ENCODE results near the gene PLA2G12A.

The PLA2G12A gene

GRCh38 chr4:109729718-109730618 lies at the start of gene PLA2G12A:
TSS of gene PLA2G12A (minus strand) at chr4:109730070. CDS start at chr4:109729809, 261 bp downstream.
- peak; percentile 24 for DNase-seq

GRCh38 chr4:109764789-109765402 lies 35.0 kb upstream of the PLA2G12A start:
- DNase-seq, result no peak

GRCh38 chr4:109764376-109764775 lies 34.5 kb upstream of the PLA2G12A start:
- no peak for DNase-seq

GRCh38 chr4:109760682-109761081 lies 30.8 kb upstream of the PLA2G12A start:
- no peak for DNase-seq

DNA sequence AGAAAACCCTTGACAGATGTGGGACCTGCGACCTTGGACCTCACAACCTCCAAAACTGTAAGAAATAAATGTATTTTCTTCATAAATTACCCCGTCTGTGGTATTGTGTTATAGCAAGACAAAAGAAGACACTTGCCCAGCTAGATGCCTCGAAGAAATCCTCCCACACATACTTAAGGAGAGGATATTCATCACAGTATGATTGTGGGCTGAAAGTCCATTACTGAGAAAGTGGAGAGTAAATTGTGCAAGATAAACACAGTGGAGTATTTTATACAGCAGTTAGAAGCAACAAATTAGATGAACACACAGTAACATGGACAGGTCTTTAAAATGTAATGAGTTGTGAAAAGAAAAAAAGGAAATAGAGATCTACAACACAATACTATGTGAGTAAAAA lies 25.8 kb upstream of the PLA2G12A start:
- peak; percentile 56 for DNase-seq

GRCh38 chr4:109754093-109754857 lies 24.4 kb upstream of the PLA2G12A start:
- DNase-seq, result no peak

GRCh38 chr4:109752525-109752924 lies 22.7 kb upstream of the PLA2G12A start:
- no peak for DNase-seq

GRCh38 chr4:109751852-109752251 lies 22.0 kb upstream of the PLA2G12A start:
- no peak for DNase-seq

DNA sequence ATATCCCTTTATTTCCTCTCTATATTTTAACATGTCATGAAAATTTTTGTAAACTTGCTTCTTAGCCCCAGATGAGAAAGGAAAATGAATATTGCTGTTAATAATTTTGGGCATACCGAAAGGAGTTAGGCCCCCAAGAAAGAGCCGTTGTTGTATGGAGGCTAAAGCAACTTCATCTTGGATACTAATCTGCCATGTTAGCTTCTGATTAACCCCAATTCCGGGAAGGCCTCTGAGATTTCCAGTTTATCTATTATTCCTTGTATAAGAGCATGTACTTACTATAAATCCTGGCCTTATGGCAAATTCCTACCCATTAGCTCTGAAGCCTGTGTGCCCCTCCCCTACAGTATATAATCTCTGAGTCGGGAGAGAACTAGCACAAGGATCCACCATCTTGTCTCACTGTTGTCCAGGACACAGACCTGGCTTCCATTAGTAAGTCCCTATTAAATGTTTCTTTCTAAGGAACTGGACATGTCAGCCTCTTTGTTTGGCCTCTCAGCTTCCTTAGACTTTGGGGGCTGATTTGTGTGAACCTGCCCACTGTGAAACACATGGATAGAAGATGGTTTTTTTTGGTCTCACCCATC lies 20.9 kb upstream of the PLA2G12A start:
- DNase-seq, result no peak

DNA sequence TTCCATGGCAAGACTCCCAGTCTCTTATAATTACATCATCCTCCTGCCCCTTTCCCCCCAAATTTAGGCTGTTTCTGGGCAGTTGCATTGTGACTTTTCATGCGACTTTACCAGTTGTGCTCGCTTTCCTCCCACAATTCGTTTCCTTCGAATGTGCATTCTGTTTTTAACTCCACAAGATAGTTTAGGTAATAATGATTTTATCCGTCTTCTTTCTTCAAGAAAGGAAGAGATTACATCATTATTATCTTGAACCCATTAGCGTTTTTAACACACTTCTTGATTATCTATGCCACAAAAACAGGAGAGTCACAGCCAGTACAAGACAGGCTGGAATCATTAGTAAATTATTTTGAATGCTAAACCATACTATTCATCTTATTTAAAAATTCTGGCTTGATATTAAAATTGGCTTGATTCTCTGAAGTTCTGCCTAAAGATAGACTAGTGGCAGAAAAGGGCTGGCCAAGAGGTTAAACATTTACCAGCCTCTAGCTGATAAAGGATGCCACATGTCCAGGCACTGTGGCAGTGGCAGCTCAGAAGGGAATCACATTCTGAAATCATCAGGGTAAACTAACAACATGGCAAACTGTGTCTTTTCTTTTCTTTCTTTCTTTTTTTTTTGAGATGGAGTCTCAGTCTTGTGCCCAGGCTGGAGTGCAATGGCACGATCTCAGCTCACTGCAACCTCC lies 19.7 kb upstream of the PLA2G12A start:
- no peak for DNase-seq

GRCh38 chr4:109748114-109748513 lies 18.2 kb upstream of the PLA2G12A start:
- no peak for DNase-seq

DNA sequence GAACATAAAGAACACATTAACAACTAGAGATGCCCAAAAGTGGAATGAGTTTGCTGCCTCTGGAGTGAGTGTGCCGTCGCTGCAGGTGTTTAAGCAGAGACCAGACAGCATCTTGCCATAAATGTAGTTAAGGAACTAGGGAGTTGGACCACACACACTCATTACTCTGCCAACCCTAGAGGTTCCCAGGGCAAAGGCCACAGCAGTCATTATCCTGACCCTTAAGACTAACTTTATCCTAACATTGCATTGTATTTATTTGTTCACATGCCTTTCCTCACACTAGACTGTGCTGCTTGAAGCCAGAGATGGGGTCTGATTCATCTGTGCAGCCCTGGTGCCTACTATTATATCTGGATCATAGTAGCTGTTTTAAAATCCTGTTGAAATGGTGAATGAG lies 16.9 kb upstream of the PLA2G12A start:
- DNase-seq, result no peak

- no peak for DNase-seq
Measured at GRCh38 chr4:109745830-109746229, 16.0 kb upstream of the PLA2G12A start.

- peak; percentile 81 for DNase-seq
Measured at GRCh38 chr4:109739547-109739946, 9.7 kb upstream of the PLA2G12A start.

DNA sequence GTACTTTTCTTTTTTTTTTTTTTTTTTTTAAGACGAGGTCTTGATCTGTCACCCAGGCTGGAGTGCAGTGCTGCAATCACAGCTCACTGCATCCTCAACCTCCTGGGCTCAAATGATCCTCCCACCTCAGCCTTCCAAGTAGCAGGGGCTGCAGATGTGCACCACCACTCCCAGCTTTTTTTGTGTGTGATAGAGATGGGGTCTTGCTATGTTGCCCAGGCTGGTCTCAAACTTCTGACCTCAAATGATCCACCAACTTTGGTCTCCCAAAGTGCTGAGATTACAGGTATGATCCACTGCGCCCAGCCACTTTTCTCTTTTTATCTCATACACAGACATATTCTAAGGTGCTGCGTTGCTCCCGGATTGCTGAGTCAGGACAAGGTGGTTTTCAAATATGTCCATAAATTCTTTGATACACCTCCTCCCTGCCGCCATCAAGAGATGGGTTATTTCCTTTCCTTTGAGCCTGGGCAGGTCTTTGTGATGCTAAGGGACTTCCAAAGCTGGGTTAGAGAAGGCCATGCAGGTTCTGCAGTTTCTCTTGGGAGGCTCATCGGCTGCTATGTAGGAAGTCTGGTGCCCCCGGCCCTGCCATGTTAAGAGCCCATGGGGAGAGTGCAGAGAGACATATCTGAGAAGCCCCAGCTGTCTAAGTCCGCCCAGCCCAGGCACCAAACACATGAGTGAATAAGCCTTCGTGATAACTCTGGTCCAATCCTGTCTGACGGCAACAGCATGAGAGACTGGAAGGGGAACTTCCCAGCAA lies 8.4 kb upstream of the PLA2G12A start:
- DNase-seq, result no peak

- DNase-seq, result peak; percentile 90
Measured at GRCh38 chr4:109735566-109736365, 5.9 kb upstream of the PLA2G12A start.

DNA sequence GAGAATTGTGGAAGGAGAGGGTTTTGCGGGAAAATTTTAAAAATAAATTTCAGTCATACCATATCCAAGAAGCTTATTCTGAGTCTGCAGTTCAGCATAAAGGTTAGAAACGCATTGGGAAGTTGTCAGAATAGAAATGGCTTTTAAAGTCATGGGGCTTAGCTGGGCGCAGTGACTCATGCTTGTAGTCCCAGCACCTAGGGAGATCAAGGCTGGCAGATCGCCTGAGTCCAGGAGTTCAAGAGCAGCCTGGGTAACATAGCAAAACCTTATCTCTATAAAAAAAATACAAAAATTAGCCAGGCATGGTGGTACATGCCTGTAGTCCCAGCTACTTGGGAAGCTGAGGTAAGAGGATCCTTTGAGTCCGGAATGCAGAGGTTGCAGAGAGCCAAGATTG lies 3.9 kb upstream of the PLA2G12A start:
- peak; percentile 55 for DNase-seq

DNA sequence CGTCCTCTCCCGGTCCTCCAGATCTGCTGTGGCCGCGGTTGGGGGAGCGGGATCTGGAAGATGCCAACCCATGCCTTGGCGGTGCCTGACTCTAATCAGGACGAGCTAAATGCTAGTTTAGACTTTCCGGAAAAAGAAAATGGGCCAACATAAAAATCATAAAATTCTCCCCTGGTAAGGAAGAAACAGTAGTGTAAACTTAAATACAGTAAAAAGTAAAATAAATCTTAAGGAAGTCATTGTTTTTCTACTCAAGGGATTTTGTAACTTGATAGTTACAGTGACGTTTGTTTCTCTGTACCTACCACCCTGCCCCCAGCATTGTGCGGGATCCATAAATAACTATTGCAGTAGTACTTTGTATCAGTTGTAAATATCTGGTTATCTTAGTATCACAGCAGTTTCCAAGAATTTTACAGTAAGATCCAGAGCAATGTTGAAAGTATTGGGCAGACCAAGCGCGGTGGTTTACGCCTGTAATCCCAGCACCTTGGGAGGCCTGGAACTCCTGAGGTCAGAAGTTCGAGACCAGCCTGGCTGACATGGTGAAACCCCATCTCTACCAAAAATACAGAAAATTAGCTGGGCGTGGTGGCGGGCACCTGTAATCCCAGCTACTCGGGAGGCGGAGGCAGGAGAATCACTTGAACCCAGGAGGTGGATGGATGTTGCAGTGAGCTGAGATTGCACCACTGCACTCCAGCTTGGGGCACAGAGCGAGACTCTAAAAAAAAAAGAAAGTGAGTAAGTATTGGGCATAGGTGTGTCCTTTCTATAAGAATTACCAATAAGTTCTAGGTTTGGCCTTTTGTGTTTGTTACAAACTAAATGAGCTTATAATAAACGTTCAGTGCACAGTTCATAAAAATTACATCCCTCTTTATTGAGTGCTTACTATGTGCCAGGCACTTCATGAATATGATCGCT lies 1.0 kb upstream of the PLA2G12A start:
- no peak for DNase-seq

DNA sequence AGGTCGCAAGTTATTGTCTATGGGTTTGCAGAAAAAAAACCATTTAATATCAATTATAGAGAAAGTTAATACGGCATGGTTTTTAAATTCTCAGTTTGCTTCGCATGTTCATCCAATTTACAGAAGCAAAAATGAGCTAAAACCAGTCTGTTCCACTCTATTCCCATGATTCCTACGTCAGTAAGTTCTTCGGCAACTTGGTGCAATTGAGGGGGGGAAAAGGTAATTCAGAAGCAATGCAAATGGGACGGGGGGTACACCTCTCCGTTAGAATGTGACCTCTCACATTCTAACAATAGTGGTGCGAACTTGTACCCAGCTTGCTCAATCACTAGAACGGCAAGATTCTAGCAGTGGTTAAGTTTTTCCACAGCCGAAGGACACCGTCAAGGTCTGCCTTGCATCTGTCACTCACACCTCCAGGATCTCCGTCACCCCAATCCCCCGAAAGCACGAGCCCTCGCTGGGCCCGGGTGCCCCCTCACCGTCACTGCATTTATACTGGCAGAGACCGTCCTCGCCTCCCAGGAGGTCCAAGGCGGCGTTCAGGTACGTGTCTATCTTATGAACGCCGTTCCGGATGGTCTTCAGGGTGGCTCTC lies 653 bp downstream of the PLA2G12A start:
- DNase-seq, result no peak

Measured in NCI-H226 (cell line).